ENCODE results near the gene AUH. TPM values are rescaled to one million over a fixed set of nuclear protein-coding genes. Genes with fewer than 3 reads are reported as not detected.

AUH gene
- total RNA-seq, 2 donors from 2014 or later = 22.1 to 22.7 TPM

GRCh38 chr9:91185193-91185886 is 176.4 kb downstream of the AUH start:
- intact Hi-C loops (cut with DNase I) = no loop called here
- ATAC-seq (no peak), DNase-seq (no peak)

- intact Hi-C loops (cut with DNase I) = no loop called here
- no peak for ATAC-seq
- DNase-seq = no peak
Measured at GRCh38 chr9:91182429-91183225, 179.1 kb downstream of the AUH start.

- no peak for ATAC-seq
- DNase-seq = no peak
- intact Hi-C loops (cut with DNase I) = no loop called here
Measured at GRCh38 chr9:91181541-91181940, 180.2 kb downstream of the AUH start.

GRCh38 chr9:91180930-91181268 is 180.8 kb downstream of the AUH start:
- intact Hi-C loops (cut with DNase I) = no loop called here
- DNase-seq = no peak
- no peak for ATAC-seq

GRCh38 chr9:91180240-91180929 is 181.3 kb downstream of the AUH start:
- intact Hi-C loops (cut with DNase I) = no loop called here
- no peak for DNase-seq

GRCh38 chr9:91179237-91180138 is 182.2 kb downstream of the AUH start:
- no peak for DNase-seq
- intact Hi-C loops (cut with DNase I) = no loop called here
- ATAC-seq = no peak

More at GRCh38 chr9:91180240-91180929, 181.3 kb downstream of the AUH start:
- ATAC-seq = no peak

- ATAC-seq (no peak), DNase-seq (no peak)
- intact Hi-C loops (cut with DNase I) = no loop called here
Measured at GRCh38 chr9:91178281-91179236, 183.2 kb downstream of the AUH start.

GRCh38 chr9:91177661-91178280 is 183.9 kb downstream of the AUH start:
- intact Hi-C loops (cut with DNase I) = no loop called here
- ATAC-seq (no peak), DNase-seq (no peak)

- ATAC-seq (no peak), DNase-seq (no peak)
Measured at GRCh38 chr9:91177081-91177480, 184.6 kb downstream of the AUH start.

GRCh38 chr9:91176426-91176825 is 185.3 kb downstream of the AUH start:
- ATAC-seq (no peak), DNase-seq (no peak)
- intact Hi-C loops (cut with DNase I) = no loop called here

More at GRCh38 chr9:91177081-91177480, 184.6 kb downstream of the AUH start:
- intact Hi-C loops (cut with DNase I) = no loop called here

- DNase-seq = no peak
- intact Hi-C loops (cut with DNase I) = no loop called here
- no peak for ATAC-seq
Measured at GRCh38 chr9:91174772-91175171, 186.9 kb downstream of the AUH start.

- ATAC-seq = no peak
- intact Hi-C loops (cut with DNase I) = no loop called here
- no peak for DNase-seq
Measured at GRCh38 chr9:91172329-91172728, 189.4 kb downstream of the AUH start.

GRCh38 chr9:91170951-91171350 is 190.8 kb downstream of the AUH start:
- intact Hi-C loops (cut with DNase I) = no loop called here
- DNase-seq (no peak), ATAC-seq (no peak)

- intact Hi-C loops (cut with DNase I) = no loop called here
- DNase-seq (no peak), ATAC-seq (no peak)
Measured at GRCh38 chr9:91166796-91167366, 194.8 kb downstream of the AUH start.

- intact Hi-C loops (cut with DNase I) = no loop called here
- peak in 1 of 2 donors; percentile 91 for ATAC-seq
- peak; percentile 71 for DNase-seq
Measured at GRCh38 chr9:91164724-91165520, 196.8 kb downstream of the AUH start.

All from left cardiac atrium (tissue), 4 donors.